GM18861 (cell line): ENCODE measurements around the gene FBXL16.

ENCODE experiments used
- ATAC-seq: cut with Tn5 transposase; IDR thresholded peaks from one replicate; pipeline ENCODE4 v1.9.1; 2021; ENCODE audit not compliant: unreplicated experiment

Gene FBXL16

GRCh38 chr16:735982-736453, 30.4 kb upstream of the FBXL16 start:
- no peak for ATAC-seq

- ATAC-seq: no peak
Observed at GRCh38 chr16:734981-735881, 29.6 kb upstream of the FBXL16 start.

- ATAC-seq: no peak
Observed at GRCh38 chr16:734208-734980, 28.8 kb upstream of the FBXL16 start.

GRCh38 chr16:733382-734207, 28.0 kb upstream of the FBXL16 start:
- no peak for ATAC-seq

GRCh38 chr16:732936-733335, 27.3 kb upstream of the FBXL16 start:
- no peak for ATAC-seq

- no peak for ATAC-seq
Observed at GRCh38 chr16:732332-732731, 26.7 kb upstream of the FBXL16 start.

- ATAC-seq: no peak
Observed at GRCh38 chr16:730666-731509, 25.3 kb upstream of the FBXL16 start.

- no peak for ATAC-seq
Observed at GRCh38 chr16:729768-730665, 24.4 kb upstream of the FBXL16 start.

- ATAC-seq: no peak
Observed at GRCh38 chr16:728890-729744, 23.5 kb upstream of the FBXL16 start.

- peak; percentile 26 for ATAC-seq
Observed at GRCh38 chr16:728131-728889, 22.7 kb upstream of the FBXL16 start.

GRCh38 chr16:727291-727977, 21.8 kb upstream of the FBXL16 start:
- ATAC-seq: no peak

- ATAC-seq: no peak
Observed at GRCh38 chr16:726438-727290, 21.1 kb upstream of the FBXL16 start, which contains the start of the genes CCDC78 and HAGHL. TSS of gene CCDC78 (minus strand) at chr16:726443. CDS start at chr16:726367, 76 bp downstream. TSS of gene HAGHL (plus strand) at chr16:727106. CDS start at chr16:727510, 404 bp downstream.

GRCh38 chr16:726188-726437, 20.5 kb upstream of the FBXL16 start:
- ATAC-seq: no peak

- no peak for ATAC-seq
Observed at GRCh38 chr16:725463-726187, 20.0 kb upstream of the FBXL16 start.

GRCh38 chr16:725041-725376, 19.4 kb upstream of the FBXL16 start:
- ATAC-seq: no peak
